Panc1 (cell line): ENCODE results near the gene TFB2M. TPM values are rescaled to one million over a fixed set of nuclear protein-coding genes. Genes with fewer than 3 reads are reported as not detected.
"Not testable (repeated sequence)": the region's sequence is repeated elsewhere in the genome, so short reads cannot be mapped to it uniquely, and the experiment has no call there.

Source experiments
- ATAC-seq: fragments of 200-7000 bp; cut with Tn5 transposase; 2 replicates; pipeline ENCODE4 v1.9.1; 2020; ENCODE audit warnings: mild to moderate bottlenecking, moderate library complexity
- BruUV-seq: library from RNA; stranded (reverse); fragments of 400-500 nt; replicated peaks from 2 replicates; lab custom pipeline; 2021; lab: Mats Ljungman, UMichigan
- CTCF ChIA-PET: fragments of 300-600 bp; sonication (Branson Sonifier 250); formaldehyde crosslinking; loops from one replicate; lab custom pipeline; 2022; ENCODE audit warnings: antibody characterized with exemption; lab: Charles Lee
- POLR2A ChIA-PET: fragments of 300-600 bp; sonication (Branson Sonifier 250); formaldehyde crosslinking; loops from one replicate; lab custom pipeline; 2022; ENCODE audit warnings: antibody characterized with exemption; lab: Charles Lee
- DNase-seq: peaks from one replicate; pipeline ENCODE4 v3.0.0-alpha.2; 2010; ENCODE audit warnings: low read depth, low spot score
- H3K27ac ChIP-seq: 2 replicates; pipeline ENCODE4 v1.5.1; 2011; ENCODE audit warnings: mild to moderate bottlenecking, low read length, inconsistent platforms
- H3K27me3 ChIP-seq: fragments of 200-500 bp; sonication (Bioruptor generic); 2 replicates; pipeline ENCODE4 v1.6.0; 2014; ENCODE audit warnings: low read length, inconsistent platforms; ENCODE audit not compliant: control insufficient read depth, insufficient read depth
- H3K36me3 ChIP-seq: fragments of 200-500 bp; sonication (Bioruptor generic); 2 replicates; pipeline ENCODE4 v1.5.1; 2014; ENCODE audit warnings: inconsistent platforms, mild to moderate bottlenecking, low read length, moderate library complexity; ENCODE audit not compliant: control insufficient read depth, insufficient read depth
- H3K4me1 ChIP-seq: 2 replicates; pipeline ENCODE4 v1.5.1; 2011; ENCODE audit warnings: inconsistent platforms, mild to moderate bottlenecking, low read length, moderate library complexity; ENCODE audit not compliant: control insufficient read depth, insufficient read depth
- H3K4me3 ChIP-seq, 2 experiments: 2 replicates each; pipeline ENCODE4 v1.5.1; 2011 to 2012; ENCODE audit warnings: low read depth in 2 of 2, low read length in 2 of 2, mild to moderate bottlenecking in 2 of 2, inconsistent platforms in 1 of 2, moderate library complexity in 1 of 2
- H3K9me3 ChIP-seq: fragments of 200-500 bp; sonication (Bioruptor generic); 2 replicates; pipeline ENCODE4 v1.5.1; 2014; ENCODE audit warnings: low read depth, mild to moderate bottlenecking, inconsistent platforms, low read length, moderate library complexity; ENCODE audit not compliant: control insufficient read depth, insufficient read depth
- POLR2AphosphoS5 ChIP-seq: IDR thresholded peaks from 2 replicates; pipeline ENCODE4 v1.6.1; 2012; ENCODE audit warnings: mild to moderate bottlenecking, low read depth, low read length, moderate library complexity
- REST ChIP-seq, 2 experiments: IDR thresholded peaks; 2 replicates each; pipeline ENCODE4 v1.6.1; 2011 to 2012; ENCODE audit warnings: low read depth in 2 of 2, control low read depth in 1 of 2, low read length in 1 of 2, mild to moderate bottlenecking in 1 of 2, moderate library complexity in 1 of 2; ENCODE audit not compliant: insufficient read depth in 1 of 2
- SIN3A ChIP-seq: IDR thresholded peaks from 2 replicates; pipeline ENCODE4 v1.6.1; 2012; ENCODE audit warnings: low read depth, mild to moderate bottlenecking, low read length, moderate library complexity, borderline replicate concordance; ENCODE audit not compliant: insufficient read depth
- TCF7L2 ChIP-seq: IDR thresholded peaks from 2 replicates; pipeline ENCODE4 v1.6.1; 2011; ENCODE audit warnings: mild to moderate bottlenecking, low read depth, low read length, inconsistent platforms
- in situ Hi-C: cut with HindIII; loops from 2 replicates; pipeline ENCODE4 v1.10.0; 2016; ENCODE audit warnings: low sequenced_read_pairs, low pct_unique_long_range_greater_than_20kb
- intact Hi-C: fragments of 100-400 bp; cut with micrococcal nuclease; formaldehyde crosslinking; loops from one replicate; pipeline ENCODE4 v1.10.0; 2022; ENCODE audit not compliant: unreplicated experiment
- total RNA-seq: library from RNA; stranded (reverse); gene quantifications from one replicate; pipeline ENCODE4 v1.2.1, GENCODE V29; 2021; ENCODE audit not compliant: unreplicated experiment
- TF ChIP-seq, protein P1 (sequence below): fragments of 450-650 bp; IDR thresholded peaks from 2 replicates; pipeline ENCODE4 v1.5.1; 2017; ENCODE audit warnings: mild to moderate bottlenecking

TFB2M gene
- total RNA-seq, 1 experiment from 2014 or later: 21.0 TPM

- Histone ChIP-seq H3K27me3 (no peaks in the 10 kb centered on the region), H3K4me1 (no peaks in the 10 kb centered on the region), H3K4me3 (no peak overlapping the region), H3K9me3 (no peaks in the 10 kb centered on the region), H3K27ac (no peak overlapping the region), H3K36me3 (no peaks in the 10 kb centered on the region)
- intact Hi-C loops (no loop called here), in situ Hi-C loops (no loop called here)
- ChIA-PET CTCF (no interaction called here), POLR2A (no interaction called here)
- no peak for ATAC-seq
- no peak for DNase-seq
- no TSS peak for BruUV-seq
- TF ChIP-seq REST (IDR thresholded peaks at IDR 0.05; ENCODE audit: insufficient read depth in 1 of 2, low read depth in 2 of 2, low read length in 1 of 2): no peak
- TF ChIP-seq POLR2AphosphoS5: no peak
- TF ChIP-seq TCF7L2: no peak
- no peak for TF ChIP-seq SIN3A
Observed at GRCh38 chr1:246591047-246591446, 25.0 kb upstream of the TFB2M start.

- not testable (repeated sequence) for BruUV-seq
Observed at GRCh38 chr1:246589919-246590318, 23.9 kb upstream of the TFB2M start.

DNA sequence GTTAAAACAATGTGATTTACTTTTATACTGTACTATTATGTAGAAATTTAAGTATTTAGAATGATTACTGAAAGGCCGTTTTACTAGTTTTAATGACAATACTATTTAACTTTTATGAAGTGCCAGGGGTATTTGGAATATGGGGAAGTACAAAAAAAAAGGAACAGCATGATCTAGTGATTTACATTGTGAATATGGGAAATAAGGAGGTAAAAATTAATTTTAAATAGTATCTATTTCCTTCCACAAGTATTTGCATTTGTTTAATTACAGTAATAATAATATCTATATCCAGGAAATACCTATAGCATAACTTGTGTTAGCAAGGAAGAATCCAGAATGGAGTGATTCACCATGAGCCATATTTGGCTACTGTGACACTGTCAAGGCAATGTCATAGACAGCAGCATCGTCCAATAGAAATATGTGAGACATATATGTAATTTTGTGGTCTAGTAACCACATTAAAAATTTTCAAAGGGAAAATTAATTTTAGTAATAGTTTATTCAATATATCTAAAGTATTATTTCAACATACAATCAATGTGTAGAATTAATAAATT lies 22.2 kb upstream of the TFB2M start:
- DNase-seq (no peak), ATAC-seq (no peak)
- Histone ChIP-seq H3K27ac (no peak overlapping the region), H3K36me3 (no peaks in the 10 kb centered on the region), H3K27me3 (no peaks in the 10 kb centered on the region), H3K4me1 (peaks cover 7% of the 10 kb centered on the region), H3K9me3 (no peaks in the 10 kb centered on the region), H3K4me3 (no peak overlapping the region)
- POLR2A ChIA-PET: no interaction called here
- no TSS peak for BruUV-seq
- in situ Hi-C loops: no loop called here
- TF ChIP-seq TCF7L2 (no peak), POLR2AphosphoS5 (no peak), REST (IDR thresholded peaks at IDR 0.05; ENCODE audit: insufficient read depth in 1 of 2, low read depth in 2 of 2, low read length in 1 of 2) (no peak), SIN3A (no peak)
- TF ChIP-seq, protein P1, sequence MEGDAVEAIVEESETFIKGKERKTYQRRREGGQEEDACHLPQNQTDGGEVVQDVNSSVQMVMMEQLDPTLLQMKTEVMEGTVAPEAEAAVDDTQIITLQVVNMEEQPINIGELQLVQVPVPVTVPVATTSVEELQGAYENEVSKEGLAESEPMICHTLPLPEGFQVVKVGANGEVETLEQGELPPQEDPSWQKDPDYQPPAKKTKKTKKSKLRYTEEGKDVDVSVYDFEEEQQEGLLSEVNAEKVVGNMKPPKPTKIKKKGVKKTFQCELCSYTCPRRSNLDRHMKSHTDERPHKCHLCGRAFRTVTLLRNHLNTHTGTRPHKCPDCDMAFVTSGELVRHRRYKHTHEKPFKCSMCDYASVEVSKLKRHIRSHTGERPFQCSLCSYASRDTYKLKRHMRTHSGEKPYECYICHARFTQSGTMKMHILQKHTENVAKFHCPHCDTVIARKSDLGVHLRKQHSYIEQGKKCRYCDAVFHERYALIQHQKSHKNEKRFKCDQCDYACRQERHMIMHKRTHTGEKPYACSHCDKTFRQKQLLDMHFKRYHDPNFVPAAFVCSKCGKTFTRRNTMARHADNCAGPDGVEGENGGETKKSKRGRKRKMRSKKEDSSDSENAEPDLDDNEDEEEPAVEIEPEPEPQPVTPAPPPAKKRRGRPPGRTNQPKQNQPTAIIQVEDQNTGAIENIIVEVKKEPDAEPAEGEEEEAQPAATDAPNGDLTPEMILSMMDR: no peak
- intact Hi-C loops: no loop called here
- CTCF ChIA-PET: no interaction called here

More at GRCh38 chr1:246589919-246590318, 23.9 kb upstream of the TFB2M start:
- H3K36me3 ChIP-seq, H3K4me3 ChIP-seq, ATAC-seq, H3K4me1 ChIP-seq, H3K27ac ChIP-seq, DNase-seq, in situ Hi-C loops, CTCF ChIA-PET, intact Hi-C loops, H3K27me3 ChIP-seq, POLR2A ChIA-PET, H3K9me3 ChIP-seq: not testable (repeated sequence)
